ACC112 (cell line): Measurements from ENCODE around the gene CORIN.

ENCODE experiments used
- H2AFZ ChIP-seq: fragments of 200-600 bp; sonication (generic); one replicate; pipeline ENCODE4 v1.6.0; 2017; ENCODE audit warnings: antibody characterized with exemption, low read length; ENCODE audit not compliant: unreplicated experiment
- H3K27ac ChIP-seq: fragments of 200-600 bp; sonication (generic); 2 replicates; pipeline ENCODE4 v1.5.1; 2014; ENCODE audit warnings: low read depth, mild to moderate bottlenecking, antibody characterized with exemption, low read length, moderate library complexity
- H3K27me3 ChIP-seq: fragments of 200-600 bp; sonication (generic); 2 replicates; pipeline ENCODE4 v1.6.1; 2014; ENCODE audit warnings: mild to moderate bottlenecking, antibody characterized with exemption, low read length, moderate library complexity, mixed read lengths; ENCODE audit not compliant: insufficient read depth
- H3K36me3 ChIP-seq: fragments of 200-600 bp; sonication (generic); 2 replicates; pipeline ENCODE4 v1.6.1; 2016; ENCODE audit warnings: mild to moderate bottlenecking, antibody characterized with exemption, low read length, moderate library complexity, mixed read lengths; ENCODE audit not compliant: insufficient read depth
- H3K4me1 ChIP-seq: fragments of 200-600 bp; sonication (generic); one replicate; pipeline ENCODE4 v1.6.1; 2016; ENCODE audit warnings: low read length, mixed read lengths; ENCODE audit not compliant: insufficient read depth, unreplicated experiment, control insufficient read depth
- H3K4me3 ChIP-seq: fragments of 200-600 bp; sonication (generic); 2 replicates; pipeline ENCODE4 v1.5.1; 2014; ENCODE audit warnings: mild to moderate bottlenecking, low read depth, low read length
- H3K79me2 ChIP-seq: fragments of 200-600 bp; sonication (generic); one replicate; pipeline ENCODE4 v1.6.0; 2016; ENCODE audit warnings: low read length; ENCODE audit not compliant: control insufficient read depth, unreplicated experiment, insufficient read depth

The CORIN gene

GRCh38 chr4:47746122-47746521 lies 91.7 kb downstream of the CORIN start:
- no peaks in the 10 kb centered on the region for H3K27me3 ChIP-seq
- no peak overlapping the region for H2AFZ ChIP-seq
- H3K4me3 ChIP-seq, result no peak overlapping the region
- no peaks in the 10 kb centered on the region for H3K79me2 ChIP-seq
- H3K27ac ChIP-seq, result no peak overlapping the region
- no peaks in the 10 kb centered on the region; the same call in 1 of the 2 replicates for H3K36me3 ChIP-seq
- no peaks in the 10 kb centered on the region for H3K4me1 ChIP-seq

GRCh38 chr4:47744843-47745382 lies 93.0 kb downstream of the CORIN start:
- Histone ChIP-seq H3K27me3 (no peaks in the 10 kb centered on the region), H2AFZ (no peak overlapping the region), H3K79me2 (no peaks in the 10 kb centered on the region), H3K27ac (no peak overlapping the region), H3K36me3 (no peaks in the 10 kb centered on the region; the same call in 1 of the 2 replicates), H3K4me1 (no peaks in the 10 kb centered on the region), H3K4me3 (no peak overlapping the region)

- peak overlapping the region; percentile 41; the same call in 1 of the 2 replicates for H3K4me3 ChIP-seq
- no peaks in the 10 kb centered on the region for H3K4me1 ChIP-seq
- H3K27ac ChIP-seq, result no peak overlapping the region
- no peaks in the 10 kb centered on the region for H3K79me2 ChIP-seq
- no peaks in the 10 kb centered on the region; the same call in 1 of the 2 replicates for H3K36me3 ChIP-seq
- H2AFZ ChIP-seq, result peak overlapping the region; percentile 28
- H3K27me3 ChIP-seq, result no peaks in the 10 kb centered on the region
These were observed 93.6 kb downstream of the CORIN start for GRCh38 chr4:47744253-47744652.

GRCh38 chr4:47741200-47741599 lies 96.7 kb downstream of the CORIN start:
- Histone ChIP-seq H2AFZ (no peak overlapping the region), H3K27ac (no peak overlapping the region), H3K36me3 (no peaks in the 10 kb centered on the region; the same call in 1 of the 2 replicates), H3K27me3 (no peaks in the 10 kb centered on the region), H3K4me1 (no peaks in the 10 kb centered on the region), H3K79me2 (no peaks in the 10 kb centered on the region), H3K4me3 (no peak overlapping the region)

- no peaks in the 10 kb centered on the region for H3K27me3 ChIP-seq
These were observed 100.5 kb downstream of the CORIN start for GRCh38 chr4:47737326-47737725.

GRCh38 chr4:47736555-47736954 lies 101.3 kb downstream of the CORIN start:
- Histone ChIP-seq H3K36me3 (no peaks in the 10 kb centered on the region), H3K4me3 (no peak overlapping the region), H3K79me2 (no peaks in the 10 kb centered on the region), H3K27ac (no peak overlapping the region), H3K27me3 (no peaks in the 10 kb centered on the region), H2AFZ (no peak overlapping the region), H3K4me1 (no peaks in the 10 kb centered on the region)

More at GRCh38 chr4:47737326-47737725, 100.5 kb downstream of the CORIN start:
- H3K36me3 ChIP-seq, result no peaks in the 10 kb centered on the region
- no peak overlapping the region for H3K27ac ChIP-seq
- no peak overlapping the region for H2AFZ ChIP-seq
- no peak overlapping the region for H3K4me3 ChIP-seq
- no peaks in the 10 kb centered on the region for H3K79me2 ChIP-seq
- no peaks in the 10 kb centered on the region for H3K4me1 ChIP-seq

GRCh38 chr4:47736146-47736545 lies 101.7 kb downstream of the CORIN start:
- Histone ChIP-seq H3K27me3 (no peaks in the 10 kb centered on the region), H3K36me3 (no peaks in the 10 kb centered on the region), H3K27ac (no peak overlapping the region), H2AFZ (no peak overlapping the region), H3K4me3 (no peak overlapping the region), H3K4me1 (no peaks in the 10 kb centered on the region), H3K79me2 (no peaks in the 10 kb centered on the region)

- Histone ChIP-seq H3K27me3 (no peaks in the 10 kb centered on the region), H3K79me2 (no peaks in the 10 kb centered on the region), H3K27ac (no peak overlapping the region), H3K4me3 (no peak overlapping the region), H3K4me1 (no peaks in the 10 kb centered on the region), H2AFZ (no peak overlapping the region), H3K36me3 (no peaks in the 10 kb centered on the region)
These were observed 104.3 kb downstream of the CORIN start for GRCh38 chr4:47733302-47734175.

GRCh38 chr4:47731182-47731581 lies 106.7 kb downstream of the CORIN start:
- H3K4me3 ChIP-seq, result no peak overlapping the region
- H3K27me3 ChIP-seq, result peaks cover 3% of the 10 kb centered on the region; the same call in 1 of the 2 replicates
- H3K36me3 ChIP-seq, result no peaks in the 10 kb centered on the region
- no peak overlapping the region for H2AFZ ChIP-seq
- H3K79me2 ChIP-seq, result no peaks in the 10 kb centered on the region
- H3K27ac ChIP-seq, result no peak overlapping the region
- H3K4me1 ChIP-seq, result no peaks in the 10 kb centered on the region

- Histone ChIP-seq H3K79me2 (no peaks in the 10 kb centered on the region), H3K4me1 (no peaks in the 10 kb centered on the region), H3K4me3 (no peak overlapping the region), H3K27ac (no peak overlapping the region), H2AFZ (no peak overlapping the region), H3K27me3 (peaks cover 3% of the 10 kb centered on the region; the same call in 1 of the 2 replicates), H3K36me3 (no peaks in the 10 kb centered on the region)
These were observed 108.7 kb downstream of the CORIN start for GRCh38 chr4:47729131-47729680.
